HPDE6-E6E7 (cell line): ENCODE data around the gene PODXL2.

Experiments used
- DNase-seq: peaks from one replicate; pipeline ENCODE4 v3.0.0; 2011; ENCODE audit warnings: missing footprints; ENCODE audit errors: extremely low spot score

The PODXL2 gene

GRCh38 chr3:127706785-127707351, 77.9 kb downstream of the PODXL2 start:
- DNase-seq = no peak

GRCh38 chr3:127707851-127708411, 78.9 kb downstream of the PODXL2 start:
- no peak for DNase-seq

- DNase-seq = no peak
Observed at GRCh38 chr3:127708837-127709236, 79.9 kb downstream of the PODXL2 start.

GRCh38 chr3:127709320-127710060, 80.5 kb downstream of the PODXL2 start:
- DNase-seq = no peak

- peak; percentile 22 for DNase-seq
Observed at GRCh38 chr3:127710155-127710941, 81.4 kb downstream of the PODXL2 start.

GRCh38 chr3:127711021-127711695, 82.2 kb downstream of the PODXL2 start:
- DNase-seq = no peak

- DNase-seq = no peak
Observed at GRCh38 chr3:127711896-127712295, 82.9 kb downstream of the PODXL2 start.

GRCh38 chr3:127712461-127712860, 83.5 kb downstream of the PODXL2 start:
- DNase-seq = no peak

- DNase-seq = no peak
Observed at GRCh38 chr3:127712881-127713771, 84.1 kb downstream of the PODXL2 start.

- DNase-seq = no peak
Observed at GRCh38 chr3:127714125-127714571, 85.2 kb downstream of the PODXL2 start.

- no peak for DNase-seq
Observed at GRCh38 chr3:127714866-127715265, 85.9 kb downstream of the PODXL2 start.

- DNase-seq = no peak
Observed at GRCh38 chr3:127715532-127715931, 86.5 kb downstream of the PODXL2 start.

GRCh38 chr3:127716384-127716783, 87.4 kb downstream of the PODXL2 start:
- DNase-seq = no peak

GRCh38 chr3:127717357-127718244, 88.6 kb downstream of the PODXL2 start:
- DNase-seq = no peak

GRCh38 chr3:127718245-127718915, 89.4 kb downstream of the PODXL2 start:
- no peak for DNase-seq

GRCh38 chr3:127718916-127719290, 89.9 kb downstream of the PODXL2 start:
- DNase-seq = no peak

- no peak for DNase-seq
Observed at GRCh38 chr3:127719369-127719768, 90.4 kb downstream of the PODXL2 start.

- no peak for DNase-seq
Observed at GRCh38 chr3:127720161-127720823, 91.3 kb downstream of the PODXL2 start.
